Esophagus squamous epithelium (tissue), 5 donors: ENCODE results near the gene ACP4. TPM values are rescaled to one million over a fixed set of nuclear protein-coding genes. Genes with fewer than 3 reads are reported as not detected.
A peak's percentile ranks its signal among the peaks of the same experiment; 100 is the strongest.

Source experiments
- DNase-seq: peaks from one replicate; lab custom pipeline; 2025; lab: John Stamatoyannopoulos, UW
- H3K27ac ChIP-seq, 4 donors: fragments of 200-600 bp; sonication (generic); one replicate each; pipeline ENCODE4 v1.5.1; 2016 to 2019; ENCODE audit warnings: mild to moderate bottlenecking in 1 of 4
- H3K27me3 ChIP-seq, 4 donors: fragments of 200-600 bp; sonication (generic); 1 replicate in 3 of 4; 2 replicates in 1 of 4; pipeline versions ENCODE4 v1.5.1 to v1.6.0; 2017 to 2021; ENCODE audit warnings: antibody characterized with exemption in 1 of 4
- H3K36me3 ChIP-seq, 3 donors: fragments of 200-600 bp; sonication (generic); one replicate each; pipeline ENCODE4 v1.5.1; 2016 to 2019
- H3K4me1 ChIP-seq, 3 donors: fragments of 200-600 bp; sonication (generic); one replicate each; pipeline ENCODE4 v1.5.1; 2017 to 2019
- H3K4me3 ChIP-seq, 4 donors: fragments of 200-600 bp; sonication (generic); 1 replicate in 3 of 4; 2 replicates in 1 of 4; pipeline ENCODE4 v1.5.1; 2016 to 2019; ENCODE audit warnings: mild to moderate bottlenecking in 2 of 4, moderate library complexity in 1 of 4
- H3K9me3 ChIP-seq, 3 donors: fragments of 200-600 bp; sonication (generic); one replicate each; pipeline ENCODE4 v1.5.1; 2016 to 2019
- POLR2A ChIP-seq, 4 donors: fragments of 450-650 bp; IDR thresholded peaks; one replicate each; pipeline ENCODE4 v1.6.1; 2017; ENCODE audit warnings: antibody characterized with exemption in 4 of 4, mild to moderate bottlenecking in 4 of 4, moderate library complexity in 3 of 4
- WGBS, 2 donors: methylation state at CpG; one replicate each; pipeline ENCODE4 v1.1.5; 2018; 5-methylcytosine and 5-hydroxymethylcytosine counted together
- intact Hi-C: fragments of 100-400 bp; cut with DNase I; formaldehyde crosslinking; loops from one replicate; pipeline ENCODE4 v1.15.0; 2022
- total RNA-seq, 4 donors: library from RNA; depleted of rRNA; stranded (reverse); fragments of >200 nt; gene quantifications; one replicate each; pipeline ENCODE4 v1.1.0, GENCODE V29; 2016
- TF ChIP-seq, protein P1 (sequence below), 6 experiments: fragments of 450-650 bp in 4 of 6; fragments of 200-600 bp in 2 of 6; sonication (generic) in 2 of 6; IDR thresholded peaks; one replicate each; pipeline ENCODE4 v1.5.1; 2016 to 2019; ENCODE audit warnings: antibody characterized with exemption in 6 of 6, mild to moderate bottlenecking in 4 of 6, moderate library complexity in 4 of 6
- donor health status: DM: yes; HTN: yes; CAD: no.

ACP4 gene
- total RNA-seq, 4 donors from 2014 or later: not detected

- TF ChIP-seq, protein P1, sequence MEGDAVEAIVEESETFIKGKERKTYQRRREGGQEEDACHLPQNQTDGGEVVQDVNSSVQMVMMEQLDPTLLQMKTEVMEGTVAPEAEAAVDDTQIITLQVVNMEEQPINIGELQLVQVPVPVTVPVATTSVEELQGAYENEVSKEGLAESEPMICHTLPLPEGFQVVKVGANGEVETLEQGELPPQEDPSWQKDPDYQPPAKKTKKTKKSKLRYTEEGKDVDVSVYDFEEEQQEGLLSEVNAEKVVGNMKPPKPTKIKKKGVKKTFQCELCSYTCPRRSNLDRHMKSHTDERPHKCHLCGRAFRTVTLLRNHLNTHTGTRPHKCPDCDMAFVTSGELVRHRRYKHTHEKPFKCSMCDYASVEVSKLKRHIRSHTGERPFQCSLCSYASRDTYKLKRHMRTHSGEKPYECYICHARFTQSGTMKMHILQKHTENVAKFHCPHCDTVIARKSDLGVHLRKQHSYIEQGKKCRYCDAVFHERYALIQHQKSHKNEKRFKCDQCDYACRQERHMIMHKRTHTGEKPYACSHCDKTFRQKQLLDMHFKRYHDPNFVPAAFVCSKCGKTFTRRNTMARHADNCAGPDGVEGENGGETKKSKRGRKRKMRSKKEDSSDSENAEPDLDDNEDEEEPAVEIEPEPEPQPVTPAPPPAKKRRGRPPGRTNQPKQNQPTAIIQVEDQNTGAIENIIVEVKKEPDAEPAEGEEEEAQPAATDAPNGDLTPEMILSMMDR (IDR thresholded peaks at IDR 0.05): no peak
- no peak for TF ChIP-seq POLR2A (IDR thresholded peaks at IDR 0.05)
- peak overlapping the region in 3 of 4 donors; percentile 22 to 49 (median 26) for H3K4me3 ChIP-seq
- intact Hi-C loops: no loop called here
- H3K9me3 ChIP-seq: no peaks in the 10 kb centered on the region
- no peaks in the 10 kb centered on the region for H3K36me3 ChIP-seq
- no peak overlapping the region for H3K27ac ChIP-seq
- H3K4me1 ChIP-seq: peaks cover 12 to 30% (median 16%) of the 10 kb centered on the region in 3 donors
- no peak for DNase-seq
- peaks cover 0 to 99% (median 9%) of the 10 kb centered on the region in 4 donors for H3K27me3 ChIP-seq
- 6% methylated on average over 13 to 15 of the region's 21 CpGs for WGBS, 2 donors
These were observed 30.5 kb downstream of the ACP4 start for GRCh38 chr19:50820549-50821247.

GRCh38 chr19:50821248-50821612, 31.0 kb downstream of the ACP4 start:
- H3K9me3 ChIP-seq: no peaks in the 10 kb centered on the region
- H3K4me1 ChIP-seq: peaks cover 12 to 30% (median 16%) of the 10 kb centered on the region in 3 donors
- H3K36me3 ChIP-seq: no peaks in the 10 kb centered on the region
- intact Hi-C loops: no loop called here
- DNase-seq: no peak
- WGBS, 2 donors: 59 to 71% methylated on average over 3 to 4 of the region's 4 CpGs
- H3K4me3 ChIP-seq: peak overlapping the region in 1 of 4 donors; percentile 49
- H3K27me3 ChIP-seq: peaks cover 0 to 96% (median 9%) of the 10 kb centered on the region in 4 donors
- H3K27ac ChIP-seq: no peak overlapping the region
- TF ChIP-seq POLR2A (IDR thresholded peaks at IDR 0.05): no peak
- TF ChIP-seq, protein P1 (IDR thresholded peaks at IDR 0.05): no peak

- WGBS, 2 donors: 33 to 80% methylated on average over 1 of the region's 8 CpGs
- no peak overlapping the region for H3K27ac ChIP-seq
These were observed 31.4 kb downstream of the ACP4 start for GRCh38 chr19:50821622-50822021.

DNA sequence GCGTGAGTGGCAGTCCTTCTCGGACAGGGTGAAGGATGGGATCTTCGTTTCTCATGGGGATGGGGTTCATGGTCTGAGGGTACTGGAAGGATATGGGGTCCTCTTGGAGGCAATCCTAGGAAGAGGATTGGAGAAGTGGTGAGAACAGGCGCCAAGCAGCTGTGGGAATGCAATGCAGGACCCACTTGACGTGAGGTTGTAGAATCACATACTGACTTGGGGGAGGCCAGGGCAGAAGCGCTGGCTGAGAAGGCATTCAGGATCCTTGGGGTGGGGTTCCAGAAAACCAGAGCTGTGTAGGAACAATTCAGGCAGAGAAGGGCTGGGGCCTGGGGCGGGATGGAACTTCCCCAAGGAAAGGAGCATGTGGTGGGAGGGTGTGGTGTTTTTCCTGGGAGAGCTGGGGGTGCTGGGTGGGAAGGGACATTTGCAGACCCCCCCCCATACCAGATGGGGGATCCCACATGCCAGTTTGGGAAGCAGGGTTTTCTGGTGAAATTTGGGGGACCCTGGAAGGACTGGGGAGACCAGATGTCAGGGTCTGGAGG, 32.5 kb downstream of the ACP4 start:
- no peak for DNase-seq
- Histone ChIP-seq H3K4me1 (peaks cover 12 to 29% (median 16%) of the 10 kb centered on the region in 3 donors), H3K27me3 (peaks cover 0 to 95% (median 8%) of the 10 kb centered on the region in 4 donors), H3K4me3 (no peak overlapping the region), H3K27ac (no peak overlapping the region), H3K36me3 (no peaks in the 10 kb centered on the region), H3K9me3 (no peaks in the 10 kb centered on the region)
- intact Hi-C loops: no loop called here
- no peak for TF ChIP-seq POLR2A (IDR thresholded peaks at IDR 0.05)
- TF ChIP-seq, protein P1 (IDR thresholded peaks at IDR 0.05): no peak
- 68 to 75% methylated on average over 5 to 7 of the region's 7 CpGs for WGBS, 2 donors

More at GRCh38 chr19:50821622-50822021, 31.4 kb downstream of the ACP4 start:
- no peaks in the 10 kb centered on the region for H3K9me3 ChIP-seq
- H3K27me3 ChIP-seq: peaks cover 0 to 95% (median 9%) of the 10 kb centered on the region in 4 donors
- intact Hi-C loops: no loop called here
- H3K4me1 ChIP-seq: peaks cover 12 to 30% (median 16%) of the 10 kb centered on the region in 3 donors
- no peak for DNase-seq
- H3K36me3 ChIP-seq: no peaks in the 10 kb centered on the region
- no peak for TF ChIP-seq POLR2A (IDR thresholded peaks at IDR 0.05)
- TF ChIP-seq, protein P1 (IDR thresholded peaks at IDR 0.05): no peak
- H3K4me3 ChIP-seq: no peak overlapping the region

- 63 to 67% methylated on average over 8 to 10 of the region's 14 CpGs for WGBS, 2 donors
- intact Hi-C loops: no loop called here
- peaks cover 5 to 21% (median 14%) of the 10 kb centered on the region in 3 donors for H3K4me1 ChIP-seq
- no peak within 1 kb of the TSS for H3K4me3 ChIP-seq
- H3K9me3 ChIP-seq: no peaks in the 10 kb centered on the region
- no peak within 1 kb of the TSS for H3K27ac ChIP-seq
- DNase-seq: no peak
- TF ChIP-seq, protein P1 (IDR thresholded peaks at IDR 0.05): no peak
- H3K27me3 ChIP-seq: peaks cover 0 to 95% (median 8%) of the 10 kb centered on the region in 4 donors
- H3K36me3 ChIP-seq: no peaks in the 10 kb centered on the region
These were observed 33.3 kb downstream of the ACP4 start, which contains the start of gene KLK1 for GRCh38 chr19:50823389-50824042. Gene KLK1, minus strand, starts transcription at chr19:50823787. Its CDS starts 39 bp downstream, at chr19:50823748.
